ES-I3 (cell line): ENCODE results near the gene CLVS2.
A peak's percentile ranks its signal among the peaks of the same experiment; 100 is the strongest.

Source experiments
- H3K36me3 ChIP-seq: 2 replicates; pipeline ENCODE4 v1.6.1; 2013; ENCODE audit warnings: mild to moderate bottlenecking, low read length, control low read depth, moderate library complexity; ENCODE audit not compliant: insufficient read depth
- H3K4me1 ChIP-seq: 2 replicates; pipeline ENCODE4 v1.6.1; 2013; ENCODE audit warnings: mild to moderate bottlenecking, control low read depth, low read length; ENCODE audit not compliant: insufficient read depth
- H3K9ac ChIP-seq: 2 replicates; pipeline ENCODE4 v1.6.1; 2013; ENCODE audit warnings: low read depth, mild to moderate bottlenecking, low read length, moderate library complexity
- H3K9me3 ChIP-seq: 2 replicates; pipeline ENCODE4 v1.6.1; 2013; ENCODE audit warnings: mild to moderate bottlenecking, low read length, moderate library complexity; ENCODE audit not compliant: control insufficient read depth, insufficient read depth

The CLVS2 gene

GRCh38 chr6:122995921-122996793 lies at the start of gene CLVS2:
CLVS2 (plus strand) TSS chr6:122996235; CDS start chr6:122997778, 1,543 bp downstream.
- Histone ChIP-seq H3K4me1 (no peaks in the 10 kb centered on the region), H3K36me3 (no peaks in the 10 kb centered on the region), H3K9me3 (no peaks in the 10 kb centered on the region; the same call in 1 of the 2 replicates), H3K9ac (peak within 1 kb of the TSS; percentile 82)

- no peak overlapping the region for H3K9ac ChIP-seq
- no peaks in the 10 kb centered on the region for H3K4me1 ChIP-seq
- no peaks in the 10 kb centered on the region for H3K36me3 ChIP-seq
- no peaks in the 10 kb centered on the region for H3K9me3 ChIP-seq
Measured at GRCh38 chr6:122947355-122947754, 48.7 kb upstream of the CLVS2 start.

GRCh38 chr6:122953766-122954165 lies 42.3 kb upstream of the CLVS2 start:
- Histone ChIP-seq H3K4me1 (no peaks in the 10 kb centered on the region), H3K9me3 (peaks cover 4% of the 10 kb centered on the region; the same call in 1 of the 2 replicates), H3K9ac (no peak overlapping the region), H3K36me3 (no peaks in the 10 kb centered on the region)

- no peak overlapping the region for H3K9ac ChIP-seq
- H3K4me1 ChIP-seq, result no peaks in the 10 kb centered on the region
- no peaks in the 10 kb centered on the region for H3K36me3 ChIP-seq
- peaks cover 4% of the 10 kb centered on the region; the same call in 1 of the 2 replicates for H3K9me3 ChIP-seq
Measured at GRCh38 chr6:122956376-122956775, 39.7 kb upstream of the CLVS2 start.

GRCh38 chr6:122962000-122962624 lies 33.9 kb upstream of the CLVS2 start:
- H3K36me3 ChIP-seq, result no peaks in the 10 kb centered on the region
- no peaks in the 10 kb centered on the region for H3K4me1 ChIP-seq
- no peak overlapping the region for H3K9ac ChIP-seq
- H3K9me3 ChIP-seq, result no peaks in the 10 kb centered on the region; the same call in 1 of the 2 replicates

GRCh38 chr6:122969999-122970533 lies 26.0 kb upstream of the CLVS2 start:
- Histone ChIP-seq H3K9ac (no peak overlapping the region), H3K36me3 (no peaks in the 10 kb centered on the region), H3K4me1 (no peaks in the 10 kb centered on the region), H3K9me3 (no peaks in the 10 kb centered on the region)

- no peaks in the 10 kb centered on the region for H3K36me3 ChIP-seq
- no peaks in the 10 kb centered on the region for H3K4me1 ChIP-seq
- H3K9ac ChIP-seq, result no peak overlapping the region
- H3K9me3 ChIP-seq, result no peaks in the 10 kb centered on the region
Measured at GRCh38 chr6:122977180-122977579, 18.9 kb upstream of the CLVS2 start.

GRCh38 chr6:122984393-122984792 lies 11.6 kb upstream of the CLVS2 start:
- Histone ChIP-seq H3K36me3 (no peaks in the 10 kb centered on the region), H3K4me1 (no peaks in the 10 kb centered on the region), H3K9me3 (no peaks in the 10 kb centered on the region), H3K9ac (no peak overlapping the region)

GRCh38 chr6:122994256-122994655 lies 1.8 kb upstream of the CLVS2 start:
- no peaks in the 10 kb centered on the region; the same call in 1 of the 2 replicates for H3K9me3 ChIP-seq
- H3K4me1 ChIP-seq, result no peaks in the 10 kb centered on the region
- no peak overlapping the region for H3K9ac ChIP-seq

GRCh38 chr6:122996794-122997505 lies 915 bp downstream of the CLVS2 start:
- Histone ChIP-seq H3K36me3 (no peaks in the 10 kb centered on the region), H3K9ac (peak overlapping the region; percentile 82; the same call in 1 of the 2 replicates), H3K4me1 (no peaks in the 10 kb centered on the region), H3K9me3 (no peaks in the 10 kb centered on the region; the same call in 1 of the 2 replicates)

More at GRCh38 chr6:122994256-122994655, 1.8 kb upstream of the CLVS2 start:
- H3K36me3 ChIP-seq, result no peaks in the 10 kb centered on the region

- no peaks in the 10 kb centered on the region; the same call in 1 of the 2 replicates for H3K9me3 ChIP-seq
- no peaks in the 10 kb centered on the region for H3K4me1 ChIP-seq
- H3K36me3 ChIP-seq, result no peaks in the 10 kb centered on the region
- no peak overlapping the region for H3K9ac ChIP-seq
Measured at GRCh38 chr6:122997541-122998150, 1.6 kb downstream of the CLVS2 start.

GRCh38 chr6:122998403-122998975 lies 2.5 kb downstream of the CLVS2 start:
- Histone ChIP-seq H3K9ac (no peak overlapping the region), H3K4me1 (no peaks in the 10 kb centered on the region), H3K9me3 (no peaks in the 10 kb centered on the region; the same call in 1 of the 2 replicates), H3K36me3 (no peaks in the 10 kb centered on the region)

GRCh38 chr6:123000244-123000770 lies 4.3 kb downstream of the CLVS2 start:
- no peak overlapping the region for H3K9ac ChIP-seq
- H3K9me3 ChIP-seq, result no peaks in the 10 kb centered on the region; the same call in 1 of the 2 replicates

More at GRCh38 chr6:123000244-123000770, 4.3 kb downstream of the CLVS2 start:
- H3K36me3 ChIP-seq, result no peaks in the 10 kb centered on the region
- no peaks in the 10 kb centered on the region for H3K4me1 ChIP-seq
